Liver (tissue), 9 donors: ENCODE data around the gene BCKDK. TPM values are rescaled to one million over a fixed set of nuclear protein-coding genes. Genes with fewer than 3 reads are reported as not detected.
A peak's percentile ranks its signal among the peaks of the same experiment; 100 is the strongest.

Source experiments
- DNase-seq: peaks from one replicate; pipeline ENCODE4 v3.0.0-alpha.2; 2017; ENCODE audit warnings: low spot score
- H3K27ac ChIP-seq, 2 donors: one replicate each; pipeline ENCODE4 v1.7.0; 2013; ENCODE audit warnings: inconsistent platforms in 2 of 2, low read length in 2 of 2, control low read depth in 1 of 2, low read depth in 1 of 2, mild to moderate bottlenecking in 1 of 2
- H3K27me3 ChIP-seq, 4 donors: one replicate each; pipeline versions ENCODE4 v1.6.1 to v1.7.0; 2013; ENCODE audit warnings: low read length in 3 of 4, inconsistent platforms in 1 of 4, mild to moderate bottlenecking in 1 of 4, moderate library complexity in 1 of 4; ENCODE audit not compliant: control insufficient read depth in 4 of 4, insufficient read depth in 4 of 4
- H3K36me3 ChIP-seq, 4 donors: one replicate each; pipeline versions ENCODE4 v1.6.1 to v1.7.0; 2013; ENCODE audit warnings: low read length in 3 of 4, mild to moderate bottlenecking in 3 of 4, low read depth in 1 of 4, moderate library complexity in 1 of 4; ENCODE audit not compliant: control insufficient read depth in 4 of 4, insufficient read depth in 3 of 4
- H3K4me1 ChIP-seq, 4 donors: one replicate each; pipeline versions ENCODE4 v1.6.1 to v1.7.0; 2013; ENCODE audit warnings: low read length in 3 of 4, mild to moderate bottlenecking in 3 of 4, moderate library complexity in 1 of 4; ENCODE audit not compliant: control insufficient read depth in 4 of 4, insufficient read depth in 4 of 4
- H3K4me3 ChIP-seq, 3 donors: one replicate each; pipeline versions ENCODE4 v1.6.1 to v1.7.0; 2013; ENCODE audit warnings: low read length in 3 of 3, control low read depth in 1 of 3, low read depth in 1 of 3, mild to moderate bottlenecking in 1 of 3
- H3K9ac ChIP-seq, 2 donors: one replicate each; pipeline ENCODE4 v1.7.0; 2013; ENCODE audit warnings: low read length in 2 of 2, mild to moderate bottlenecking in 2 of 2, moderate library complexity in 2 of 2, control low read depth in 1 of 2, low read depth in 1 of 2
- H3K9me3 ChIP-seq, 4 donors: one replicate each; pipeline versions ENCODE4 v1.6.1 to v1.7.0; 2013; ENCODE audit warnings: low read length in 3 of 4; ENCODE audit not compliant: control insufficient read depth in 4 of 4
- ATF3 ChIP-seq: IDR thresholded peaks from 2 replicates; pipeline ENCODE4 v1.6.1; 2016; ENCODE audit warnings: antibody characterized with exemption
- CTCF ChIP-seq: fragments of 150-350 bp; IDR thresholded peaks from 2 replicates; pipeline ENCODE4 v1.5.1; 2017; ENCODE audit warnings: improper control_type of control experiment, low read depth, low read length; ENCODE audit not compliant: missing input control
- EGR1 ChIP-seq, 2 donors: IDR thresholded peaks; 2 replicates each; pipeline ENCODE4 v1.6.1; 2016 to 2018; ENCODE audit warnings: antibody characterized with exemption in 2 of 2, low read depth in 2 of 2
- FOXA1 ChIP-seq: IDR thresholded peaks from 2 replicates; pipeline ENCODE4 v1.6.1; 2016; ENCODE audit warnings: antibody characterized with exemption
- FOXA2 ChIP-seq: IDR thresholded peaks from 2 replicates; pipeline ENCODE4 v1.6.1; 2016; ENCODE audit warnings: antibody characterized with exemption
- GABPA ChIP-seq, 2 donors: IDR thresholded peaks in 1 of 2; conservative IDR thresholded peaks in 1 of 2; 2 replicates each; pipeline ENCODE4 v1.6.1; 2016; ENCODE audit warnings: antibody characterized with exemption in 2 of 2, mild to moderate bottlenecking in 1 of 2, moderate library complexity in 1 of 2
- HNF4A ChIP-seq, 2 donors: conservative IDR thresholded peaks; 2 replicates each; pipeline ENCODE4 v1.6.1; 2016; ENCODE audit warnings: antibody characterized with exemption in 2 of 2, mild to moderate bottlenecking in 2 of 2
- HNF4G ChIP-seq: IDR thresholded peaks from 2 replicates; pipeline ENCODE4 v1.6.1; 2016; ENCODE audit warnings: antibody characterized with exemption
- JUND ChIP-seq, 2 donors: IDR thresholded peaks; 2 replicates each; pipeline ENCODE4 v1.6.1; 2016; ENCODE audit warnings: antibody characterized with exemption in 2 of 2
- MAX ChIP-seq: IDR thresholded peaks from 2 replicates; pipeline ENCODE4 v1.6.1; 2016; ENCODE audit warnings: antibody characterized with exemption
- NR2F2 ChIP-seq: IDR thresholded peaks from 2 replicates; pipeline ENCODE4 v1.6.1; 2016; ENCODE audit warnings: antibody characterized with exemption
- RAD21 ChIP-seq, 2 donors: IDR thresholded peaks; 2 replicates each; pipeline ENCODE4 v1.6.1; 2016; ENCODE audit warnings: antibody characterized with exemption in 2 of 2, mild to moderate bottlenecking in 2 of 2
- REST ChIP-seq: IDR thresholded peaks from 2 replicates; pipeline ENCODE4 v1.6.1; 2016; ENCODE audit warnings: antibody characterized with exemption, mild to moderate bottlenecking
- RXRA ChIP-seq, 2 donors: IDR thresholded peaks; 2 replicates each; pipeline ENCODE4 v1.6.1; 2017 to 2018; ENCODE audit warnings: antibody characterized with exemption in 2 of 2, mild to moderate bottlenecking in 1 of 2
- SP1 ChIP-seq: IDR thresholded peaks from 2 replicates; pipeline ENCODE4 v1.6.1; 2018; ENCODE audit warnings: antibody characterized with exemption, mild to moderate bottlenecking
- TAF1 ChIP-seq: conservative IDR thresholded peaks from 2 replicates; pipeline ENCODE4 v1.6.1; 2016; ENCODE audit warnings: antibody characterized with exemption, mild to moderate bottlenecking
- YY1 ChIP-seq: IDR thresholded peaks from 2 replicates; pipeline ENCODE4 v1.6.1; 2016; ENCODE audit warnings: antibody characterized with exemption, mild to moderate bottlenecking
- ZBTB33 ChIP-seq: IDR thresholded peaks from 2 replicates; pipeline ENCODE4 v1.6.1; 2016; ENCODE audit warnings: antibody characterized with exemption
- WGBS: extraction: QIAGEN DNeasy Blood & Tissue Kit; methylation state at CpG from one replicate; pipeline ENCODE4 v1.1.7; 2013; 5-methylcytosine and 5-hydroxymethylcytosine counted together
- polyA plus RNA-seq, 2 donors: library from polyadenylated mRNA; stranded (reverse) in 1 of 2; unstranded in 1 of 2; fragments of 200-250 nt in 1 of 2; fragments of >200 nt in 1 of 2; fragmentation: Nextera tagmentation in 1 of 2; extraction: Ambion mirVana in 1 of 2; gene quantifications; one replicate each; pipeline versions ENCODE4 v1.2.1 to v1.2.3, GENCODE V29; 2013 to 2015
- total RNA-seq, 2 donors: library from RNA; depleted of rRNA; stranded (reverse); fragments of >200 nt; gene quantifications; one replicate each; pipeline ENCODE4 v1.2.3, GENCODE V29; 2014
- donor health status: healthy.
- donor health status: healthy.
- donor health status: healthy.
- donor health status: healthy.
- donor health status: healthy.

The BCKDK gene
- total and polyA plus RNA-seq, 4 donors, result 10.0 to 41.6 (median 34.9) TPM

- Histone ChIP-seq H3K4me1 (peaks cover 0 to 26% (median 17%) of the 10 kb centered on the region in 4 donors), H3K4me3 (no peak overlapping the region), H3K27me3 (no peaks in the 10 kb centered on the region), H3K36me3 (no peaks in the 10 kb centered on the region), H3K9ac (no peak overlapping the region), H3K9me3 (no peaks in the 10 kb centered on the region), H3K27ac (peak overlapping the region; percentile 22 to 75)
- whole genome bisulfite sequencing, result 5% methylated on average over 33 of the region's 33 CpGs
- TF ChIP-seq HNF4A (conservative IDR thresholded peaks at IDR 0.05), result peak in 1 of 2 donors; percentile 72
- peak; percentile 88 to 93 for TF ChIP-seq RXRA (IDR thresholded peaks at IDR 0.05)
- peak; percentile 36 for TF ChIP-seq REST
- no peak for TF ChIP-seq MAX
- TF ChIP-seq FOXA1, result peak; percentile 21
- peak in 1 of 2 donors; percentile 52 for TF ChIP-seq GABPA (IDR thresholded peaks at IDR 0.05 in 1 of 2, conservative IDR thresholded peaks at IDR 0.05 in 1 of 2)
- TF ChIP-seq RAD21 (IDR thresholded peaks at IDR 0.05), result peak; percentile 69 to 77
- TF ChIP-seq ATF3, result no peak
- TF ChIP-seq ZBTB33, result peak; percentile 54
- TF ChIP-seq HNF4G, result no peak
- peak; percentile 87 for TF ChIP-seq SP1
- TF ChIP-seq TAF1, result no peak
- TF ChIP-seq FOXA2, result peak; percentile 41
- TF ChIP-seq CTCF, result peak; percentile 82
- TF ChIP-seq JUND (IDR thresholded peaks at IDR 0.05), result no peak
- TF ChIP-seq NR2F2, result peak; percentile 73
- TF ChIP-seq EGR1 (IDR thresholded peaks at IDR 0.05; ENCODE audit: low read depth in 2 of 2), result peak in 1 of 2 donors; percentile 68
- TF ChIP-seq YY1, result peak; percentile 60
- DNase-seq, result peak; percentile 92
Observed at GRCh38 chr16:31105677-31106213, 2.4 kb upstream of the BCKDK start.
